NOMO-1 treated with dmso at 0.1 percent for 144 hours (cell line): Measurements from ENCODE around the gene PTPRD.
"Not testable (repeated sequence)": the region's sequence is repeated elsewhere in the genome, so short reads cannot be mapped to it uniquely, and the experiment has no call there.

Source experiments
- DNase-seq: peaks from one replicate; lab custom pipeline; 2025; ENCODE audit not compliant: unreplicated experiment; lab: John Stamatoyannopoulos, UW

The PTPRD gene

DNA sequence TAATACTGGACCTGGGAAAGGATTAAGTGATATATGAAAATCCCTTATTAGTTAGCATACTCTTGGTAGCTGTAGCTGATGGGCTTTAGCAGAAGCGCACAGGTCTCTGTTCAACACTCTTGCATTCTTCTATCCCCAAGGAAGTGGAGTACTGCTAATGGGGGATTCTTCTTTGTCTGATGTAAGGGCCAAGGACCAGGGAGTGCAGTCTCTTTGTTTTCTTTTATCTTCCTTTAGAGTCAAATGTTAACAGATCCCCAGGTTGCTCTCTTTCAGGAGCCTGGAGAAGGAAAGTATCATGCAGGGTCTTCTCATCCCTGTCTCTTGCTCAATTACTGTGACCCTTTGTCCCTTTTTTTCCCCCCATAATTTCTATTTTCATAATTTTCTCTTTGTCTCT is 1666.3 kb downstream of the PTPRD start:
- DNase-seq, result no peak

DNA sequence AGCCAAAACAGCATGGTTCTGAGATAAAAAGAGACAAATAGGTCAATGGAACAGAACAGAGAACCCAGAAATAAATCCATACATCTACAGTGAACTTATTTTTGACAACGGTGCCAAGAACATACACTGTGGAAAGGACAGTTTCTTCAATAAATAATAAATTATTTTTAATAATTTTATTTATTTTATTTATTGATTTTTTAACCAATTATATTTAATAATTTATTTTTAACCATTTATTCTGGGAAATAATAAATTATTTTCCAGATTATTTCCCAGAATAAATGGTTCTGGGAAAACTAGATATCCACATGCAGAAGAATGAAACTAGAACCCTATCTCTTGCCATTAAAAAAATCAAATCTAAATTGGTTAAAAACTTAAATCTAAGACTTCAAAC is 1669.4 kb downstream of the PTPRD start:
- DNase-seq, result no peak

GRCh38 chr9:8940650-8941049 is 1672.2 kb downstream of the PTPRD start:
- no peak for DNase-seq

GRCh38 chr9:8926461-8926860 is 1686.3 kb downstream of the PTPRD start:
- DNase-seq, result no peak

DNA sequence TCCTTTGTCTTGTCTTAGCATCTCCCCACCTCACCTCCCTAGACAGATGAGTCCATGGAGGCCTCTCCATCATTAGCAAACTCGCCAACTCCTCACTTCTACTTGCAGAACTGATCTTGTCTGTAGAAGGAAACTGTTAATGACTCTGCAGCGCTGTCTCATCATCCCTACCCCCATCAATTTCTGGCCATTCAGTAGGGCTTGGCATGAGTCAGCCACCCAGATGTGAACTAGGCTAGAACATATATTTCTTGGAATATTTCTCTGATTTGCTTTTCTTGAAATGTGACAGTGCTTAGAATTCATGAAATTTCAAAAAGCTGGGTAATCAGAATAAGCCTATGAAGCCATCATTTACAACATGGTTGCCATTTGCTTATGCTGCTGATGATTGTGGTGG is 1688.2 kb downstream of the PTPRD start:
- no peak for DNase-seq

DNA sequence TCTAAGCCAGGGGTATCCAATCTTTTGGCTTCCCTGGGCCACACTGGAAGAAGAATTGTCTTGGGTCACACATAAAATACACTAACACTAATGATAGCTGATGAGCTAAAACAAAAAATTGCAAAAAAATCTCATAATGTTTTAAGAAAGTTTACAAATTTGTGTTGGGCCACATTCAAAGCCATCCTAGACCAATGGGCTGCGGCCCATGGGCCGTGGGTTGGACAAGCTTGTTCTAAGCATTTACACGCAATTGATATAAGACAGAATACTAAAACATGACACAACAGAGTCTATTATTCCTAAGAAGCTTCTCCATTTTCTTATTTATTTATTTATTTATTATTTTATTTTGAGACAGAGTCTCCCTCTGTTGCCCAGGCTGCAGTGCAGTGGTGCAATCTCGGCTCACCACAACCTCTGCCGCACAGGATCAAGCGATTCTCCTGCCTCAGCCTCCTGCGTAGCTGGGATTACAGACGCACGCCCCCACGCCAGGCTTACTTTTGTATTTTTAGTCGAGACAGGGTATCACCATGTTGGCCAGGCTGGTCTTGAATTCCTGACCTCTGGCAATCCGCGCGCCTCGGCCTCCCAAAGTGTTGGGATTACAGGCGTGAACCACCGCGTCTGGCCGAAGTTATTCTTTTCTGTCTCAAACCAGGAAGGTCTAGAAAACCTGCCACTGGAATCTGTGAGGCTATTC is 1692.2 kb downstream of the PTPRD start:
- DNase-seq, result not testable (repeated sequence)

DNA sequence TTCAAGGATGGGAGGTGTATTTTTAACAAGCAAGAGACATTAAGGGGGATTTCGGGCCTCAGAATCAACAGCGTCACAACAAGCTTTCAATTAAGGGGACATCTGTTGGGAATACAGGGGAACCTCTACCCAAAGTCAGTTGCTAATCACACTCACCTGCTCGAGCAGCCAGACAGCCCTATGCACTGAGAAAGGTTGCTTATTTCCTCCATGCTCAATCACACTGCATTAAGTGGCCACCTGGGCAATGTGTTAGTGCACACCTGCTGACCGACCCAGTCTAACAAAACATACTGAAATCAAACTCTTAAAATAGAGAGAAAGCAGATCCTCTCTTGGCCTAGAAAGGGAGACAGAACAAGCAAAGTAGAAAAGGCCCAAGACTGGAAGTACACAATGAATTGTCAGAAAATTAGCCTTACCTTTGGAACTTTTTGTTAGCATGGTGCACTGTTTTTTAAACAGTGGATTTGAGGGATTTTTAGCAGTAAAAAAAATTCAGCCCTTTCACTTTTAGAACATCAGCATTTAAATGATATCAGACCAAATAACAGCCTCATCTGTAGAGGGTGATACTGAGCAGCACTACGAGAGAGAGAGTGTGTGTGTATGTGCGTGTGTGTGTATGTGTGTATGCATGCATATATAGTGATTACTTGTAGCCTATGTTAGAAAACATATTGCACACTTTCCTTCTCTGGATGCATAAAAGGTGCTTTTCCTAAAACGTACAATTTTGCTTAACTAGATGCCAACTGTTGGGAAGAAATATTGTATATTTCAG is 1694.7 kb downstream of the PTPRD start:
- DNase-seq, result no peak

DNA sequence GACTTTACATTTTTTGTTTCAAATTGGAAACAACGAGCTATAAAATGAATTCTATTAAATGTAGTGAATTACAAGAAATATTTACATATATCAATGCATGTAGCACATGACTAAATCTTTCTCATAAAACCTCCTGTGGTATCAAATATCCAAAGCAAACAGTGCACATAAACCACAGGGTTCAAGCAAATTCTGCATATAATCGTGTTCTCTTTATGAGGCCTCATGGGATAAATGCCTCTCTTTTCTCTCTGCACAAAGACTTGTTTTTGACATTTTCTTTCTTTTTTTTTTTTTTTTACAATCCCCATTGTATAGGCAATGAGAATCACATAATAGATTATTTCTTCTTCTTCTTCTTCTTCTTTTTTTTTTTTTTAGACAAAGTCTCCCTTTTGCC is 1696.0 kb downstream of the PTPRD start:
- no peak for DNase-seq

GRCh38 chr9:8907868-8908267 is 1704.9 kb downstream of the PTPRD start:
- no peak for DNase-seq

- no peak for DNase-seq
Measured at GRCh38 chr9:8905731-8906130, 1707.1 kb downstream of the PTPRD start.

- no peak for DNase-seq
Measured at GRCh38 chr9:8904771-8905515, 1707.9 kb downstream of the PTPRD start.

DNA sequence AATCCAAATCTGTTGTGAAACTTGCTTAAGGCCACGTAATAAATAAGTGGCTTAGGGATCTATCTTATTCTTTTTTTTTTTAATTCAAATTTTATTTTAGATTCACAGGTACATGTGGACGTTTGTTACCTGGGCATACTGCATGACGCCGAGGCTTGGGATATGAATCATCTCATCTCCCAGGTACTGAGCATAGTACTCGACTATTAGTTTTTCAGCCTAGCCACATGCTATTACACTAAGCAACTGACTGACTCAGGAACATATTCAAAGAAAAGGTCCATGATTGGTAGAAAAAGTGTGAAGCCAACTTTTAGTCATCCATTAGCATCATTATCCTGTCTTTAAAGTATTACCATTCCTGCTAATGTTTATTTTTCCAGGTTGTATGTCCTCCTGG is 1709.7 kb downstream of the PTPRD start:
- DNase-seq, result no peak

DNA sequence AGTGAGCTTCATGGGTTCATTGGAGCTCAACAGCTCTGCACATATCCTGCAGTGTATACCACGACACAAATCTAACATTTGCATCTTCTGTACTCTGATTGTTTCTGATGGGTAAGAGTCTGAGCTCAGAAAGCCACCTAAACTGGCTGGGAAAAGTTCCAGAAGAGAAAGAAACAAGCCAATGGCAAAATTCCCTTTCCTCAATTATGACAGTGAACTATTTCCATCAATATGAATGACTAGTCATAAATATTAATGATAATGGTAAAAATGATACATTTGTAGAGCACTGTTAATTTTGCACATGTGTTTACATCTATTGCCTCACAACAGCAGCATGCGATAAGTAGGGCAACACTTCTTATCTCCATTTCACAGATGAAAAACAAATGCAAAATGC is 1711.7 kb downstream of the PTPRD start:
- no peak for DNase-seq

DNA sequence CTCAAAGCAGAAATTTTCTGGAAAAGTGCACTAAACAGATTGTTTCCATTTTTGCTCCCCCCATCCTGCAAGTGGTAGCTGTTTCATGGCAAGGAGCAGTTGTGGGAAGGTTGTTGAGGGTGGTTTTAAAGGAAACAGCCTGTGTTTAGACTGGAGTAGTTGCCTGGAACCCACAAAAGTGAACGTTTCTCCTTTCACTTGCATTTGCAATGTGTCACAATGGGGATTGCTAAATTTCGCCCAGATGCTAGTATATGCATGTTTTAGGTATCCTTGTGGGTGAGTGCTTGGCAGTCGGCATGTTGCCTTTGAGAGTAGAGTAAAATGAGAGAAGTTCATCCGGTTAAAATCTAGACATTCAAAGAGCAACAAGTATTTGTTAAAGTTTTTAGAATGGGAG is 1713.3 kb downstream of the PTPRD start:
- no peak for DNase-seq

GRCh38 chr9:8895861-8896224 is 1717.0 kb downstream of the PTPRD start:
- no peak for DNase-seq

GRCh38 chr9:8895106-8895860 is 1717.5 kb downstream of the PTPRD start:
- no peak for DNase-seq

DNA sequence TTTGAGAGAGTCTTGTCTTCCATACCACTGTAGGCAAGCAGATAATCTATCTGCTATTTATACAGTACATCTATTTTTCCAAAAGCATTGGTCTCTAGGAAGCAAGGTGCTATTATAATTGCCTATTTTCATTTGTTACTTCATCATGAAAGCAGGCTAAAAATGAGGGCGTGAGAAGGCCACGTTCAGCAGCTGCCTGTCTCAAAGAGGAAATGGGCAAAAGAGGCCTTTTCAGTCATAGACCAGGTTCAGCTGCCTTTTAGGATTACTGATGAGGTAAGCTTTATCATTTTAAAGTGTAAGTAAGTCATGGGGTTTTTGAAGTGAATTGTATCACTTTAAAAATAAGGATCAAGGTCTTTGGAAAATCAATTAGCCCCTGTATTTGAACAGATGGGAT is 1722.1 kb downstream of the PTPRD start:
- no peak for DNase-seq

- no peak for DNase-seq
Measured at GRCh38 chr9:8889100-8889499, 1723.7 kb downstream of the PTPRD start.

DNA sequence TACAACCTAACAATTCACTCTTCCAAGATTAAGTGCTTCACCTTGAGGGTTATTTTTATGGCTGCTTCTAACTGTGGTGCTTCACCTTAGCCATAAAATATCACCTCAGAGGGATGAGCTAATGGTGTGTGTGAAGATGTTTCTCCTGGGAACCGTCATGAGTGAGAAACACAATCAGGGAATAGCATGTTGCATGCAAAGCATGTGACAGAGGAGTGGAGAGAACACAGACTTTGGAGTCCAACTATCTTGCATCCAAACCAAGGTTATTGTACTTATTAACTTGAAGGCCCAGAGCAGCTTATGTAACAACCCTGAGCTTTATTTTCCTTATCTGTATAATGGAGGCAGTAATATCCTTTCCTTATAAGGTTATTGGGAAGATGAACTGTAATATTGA is 1724.2 kb downstream of the PTPRD start:
- DNase-seq, result no peak

- no peak for DNase-seq
Measured at GRCh38 chr9:8887369-8887768, 1725.4 kb downstream of the PTPRD start.

GRCh38 chr9:8883321-8883720 is 1729.5 kb downstream of the PTPRD start:
- DNase-seq, result no peak
